ENCODE results near the gene TLK2. TPM values are rescaled to one million over a fixed set of nuclear protein-coding genes. Genes with fewer than 3 reads are reported as not detected.

The TLK2 gene
- total RNA-seq, 1 experiment from 2014 or later = 16.8 TPM

GRCh38 chr17:62616993-62617893 is 138.6 kb downstream of the TLK2 start:
- no peak for DNase-seq (ENCODE audit: low read depth)
- in situ Hi-C loops (cut with HindIII; ENCODE audit: low pct_unique_long_range_greater_than_20kb, low sequenced_read_pairs) = no loop called here

DNA sequence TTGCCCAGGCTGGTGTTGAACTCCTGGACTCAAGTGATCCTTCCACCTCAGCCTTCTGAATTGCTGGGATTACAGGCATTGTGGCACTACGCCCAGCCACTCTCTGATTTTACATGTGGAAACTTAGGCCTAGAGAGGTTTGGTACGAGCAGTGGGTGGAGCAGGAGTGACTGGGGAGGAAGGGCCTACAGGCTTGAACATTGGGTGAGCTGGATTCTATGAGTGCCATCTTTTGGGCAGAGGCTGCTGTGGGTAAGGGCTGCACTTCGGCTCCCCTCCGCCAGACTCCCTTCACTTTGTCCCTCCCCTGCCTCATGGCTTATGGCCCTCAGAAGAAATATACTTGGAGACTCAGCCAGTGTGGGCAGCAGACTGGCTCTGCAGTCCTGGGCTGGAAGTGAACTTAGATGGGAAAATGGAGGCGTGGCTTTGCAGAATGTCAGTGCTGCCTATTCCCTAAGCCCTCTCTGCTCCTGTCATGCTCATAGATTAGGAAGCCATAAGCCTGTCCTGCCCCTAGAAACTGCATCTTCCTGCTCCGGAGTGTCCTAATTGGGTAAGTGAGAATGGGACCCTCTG is 139.4 kb downstream of the TLK2 start:
- in situ Hi-C loops (cut with HindIII; ENCODE audit: low pct_unique_long_range_greater_than_20kb, low sequenced_read_pairs) = no loop called here

DNA sequence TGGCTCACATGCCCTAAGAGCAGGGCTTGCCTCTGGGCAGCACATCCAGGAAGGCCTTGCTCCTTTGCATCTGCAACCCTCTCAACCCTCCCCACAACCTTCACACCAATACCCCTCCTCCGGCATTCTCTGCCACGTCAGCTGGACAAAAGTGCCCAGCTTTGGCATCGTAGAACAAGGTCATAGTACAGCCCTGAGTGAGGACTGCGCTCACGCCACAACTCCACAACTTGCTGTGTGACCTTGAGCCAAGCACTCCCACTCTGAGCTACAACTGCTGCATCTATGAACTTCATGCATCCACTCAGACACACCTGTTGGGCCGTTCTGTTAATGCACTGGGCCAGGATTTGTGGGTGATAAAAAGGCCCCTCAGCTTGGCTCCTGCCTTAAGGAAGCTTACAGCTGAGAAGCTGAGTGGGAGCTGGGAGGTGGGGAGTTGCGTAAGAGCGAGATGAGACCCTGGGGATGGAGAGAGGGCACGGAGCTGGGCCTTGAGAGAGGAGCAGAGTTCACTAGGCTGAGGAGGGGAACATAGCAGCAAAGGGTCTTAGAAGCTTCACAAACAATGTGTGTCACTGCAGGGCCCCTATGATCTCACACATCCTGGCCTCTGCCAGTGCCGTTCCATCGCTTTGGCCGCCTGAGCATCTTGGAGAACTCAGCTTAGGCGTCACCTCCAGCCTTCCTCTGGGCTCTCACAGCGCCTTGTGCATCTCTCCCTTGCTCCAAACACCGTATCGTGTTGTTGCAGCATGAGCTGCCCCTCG is 140.2 kb downstream of the TLK2 start:
- in situ Hi-C loops (cut with HindIII; ENCODE audit: low pct_unique_long_range_greater_than_20kb, low sequenced_read_pairs) = no loop called here
- no peak for DNase-seq (ENCODE audit: low read depth)

More for the DNA sequence above, 139.4 kb downstream of the TLK2 start:
- no peak for DNase-seq (ENCODE audit: low read depth)

GRCh38 chr17:62619417-62620155 is 141.0 kb downstream of the TLK2 start:
- no peak for DNase-seq (ENCODE audit: low read depth)
- in situ Hi-C loops (cut with HindIII; ENCODE audit: low pct_unique_long_range_greater_than_20kb, low sequenced_read_pairs) = no loop called here

GRCh38 chr17:62621223-62621622 is 142.6 kb downstream of the TLK2 start:
- DNase-seq (ENCODE audit: low read depth) = no peak
- in situ Hi-C loops (cut with HindIII; ENCODE audit: low pct_unique_long_range_greater_than_20kb, low sequenced_read_pairs) = no loop called here

DNA sequence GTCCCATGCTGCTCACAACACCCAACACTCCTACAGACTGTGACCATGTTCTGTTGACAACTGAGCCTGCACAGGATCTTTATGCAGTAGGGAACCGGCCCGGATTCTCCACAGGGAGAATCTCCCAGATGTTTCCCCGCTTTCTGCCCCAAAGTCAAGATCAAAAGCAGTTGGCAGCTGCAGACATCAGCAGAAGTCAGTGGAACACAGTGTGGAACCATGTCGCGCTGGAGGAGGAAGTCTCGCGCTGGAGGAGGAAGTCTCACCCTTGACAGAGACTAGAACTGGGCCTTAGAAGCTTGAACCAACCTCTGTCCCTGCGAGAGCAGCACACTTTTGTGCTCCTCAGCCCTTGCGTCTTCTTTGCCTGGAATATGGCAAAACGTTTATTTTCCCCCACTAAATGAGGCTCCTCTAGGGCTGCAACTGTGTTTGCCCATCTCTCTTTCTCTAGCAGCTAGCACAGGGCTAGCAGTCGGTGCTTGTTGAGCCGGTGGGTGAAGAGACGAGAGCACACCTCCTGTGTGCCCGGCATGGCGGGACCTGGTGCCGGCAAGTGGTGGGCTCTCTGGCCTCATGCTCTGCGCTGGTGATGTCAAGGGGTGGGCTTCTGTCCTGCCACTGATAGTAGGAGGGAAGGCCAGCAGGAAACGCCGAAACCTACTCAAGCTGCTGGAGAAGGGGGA is 146.7 kb downstream of the TLK2 start:
- no peak for DNase-seq (ENCODE audit: low read depth)
- in situ Hi-C loops (cut with HindIII; ENCODE audit: low pct_unique_long_range_greater_than_20kb, low sequenced_read_pairs) = no loop called here

GRCh38 chr17:62625870-62626200 is 147.2 kb downstream of the TLK2 start:
- DNase-seq (ENCODE audit: low read depth) = no peak
- in situ Hi-C loops (cut with HindIII; ENCODE audit: low pct_unique_long_range_greater_than_20kb, low sequenced_read_pairs) = no loop called here

DNA sequence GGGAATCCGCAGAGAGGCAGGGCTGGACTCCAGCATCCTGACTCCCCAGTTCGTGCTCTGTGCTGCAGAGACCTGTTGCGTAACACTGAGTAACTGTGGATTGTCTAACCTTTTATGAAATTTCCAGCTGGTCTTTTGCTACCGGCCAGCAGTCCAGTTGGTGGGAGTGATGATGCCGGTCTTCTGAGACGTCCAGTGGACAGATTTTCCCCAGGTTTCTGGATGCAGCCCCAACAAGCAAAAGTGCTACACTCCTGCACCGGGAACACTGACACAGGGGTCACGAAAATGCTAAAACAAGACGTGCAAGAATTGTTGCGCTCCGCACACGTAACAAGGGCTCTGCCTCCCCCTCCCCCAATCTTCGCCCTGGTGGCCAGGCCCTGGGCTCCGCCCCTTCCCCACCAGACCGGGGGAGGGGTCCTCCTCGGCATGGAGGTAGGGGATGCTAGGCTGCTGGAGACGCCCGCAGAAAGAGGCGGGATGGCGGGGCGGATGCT is 148.1 kb downstream of the TLK2 start:
- in situ Hi-C loops (cut with HindIII; ENCODE audit: low pct_unique_long_range_greater_than_20kb, low sequenced_read_pairs) = no loop called here
- no peak for DNase-seq (ENCODE audit: low read depth)

- peak; percentile 74 for DNase-seq (ENCODE audit: low read depth)
- in situ Hi-C loops (cut with HindIII; ENCODE audit: low pct_unique_long_range_greater_than_20kb, low sequenced_read_pairs) = no loop called here
Observed at GRCh38 chr17:62627219-62627903, 148.7 kb downstream of the TLK2 start, which contains the start of gene MRC2. TSS of gene MRC2 (plus strand) at chr17:62627670. CDS start at chr17:62627803, 133 bp downstream.

DNA sequence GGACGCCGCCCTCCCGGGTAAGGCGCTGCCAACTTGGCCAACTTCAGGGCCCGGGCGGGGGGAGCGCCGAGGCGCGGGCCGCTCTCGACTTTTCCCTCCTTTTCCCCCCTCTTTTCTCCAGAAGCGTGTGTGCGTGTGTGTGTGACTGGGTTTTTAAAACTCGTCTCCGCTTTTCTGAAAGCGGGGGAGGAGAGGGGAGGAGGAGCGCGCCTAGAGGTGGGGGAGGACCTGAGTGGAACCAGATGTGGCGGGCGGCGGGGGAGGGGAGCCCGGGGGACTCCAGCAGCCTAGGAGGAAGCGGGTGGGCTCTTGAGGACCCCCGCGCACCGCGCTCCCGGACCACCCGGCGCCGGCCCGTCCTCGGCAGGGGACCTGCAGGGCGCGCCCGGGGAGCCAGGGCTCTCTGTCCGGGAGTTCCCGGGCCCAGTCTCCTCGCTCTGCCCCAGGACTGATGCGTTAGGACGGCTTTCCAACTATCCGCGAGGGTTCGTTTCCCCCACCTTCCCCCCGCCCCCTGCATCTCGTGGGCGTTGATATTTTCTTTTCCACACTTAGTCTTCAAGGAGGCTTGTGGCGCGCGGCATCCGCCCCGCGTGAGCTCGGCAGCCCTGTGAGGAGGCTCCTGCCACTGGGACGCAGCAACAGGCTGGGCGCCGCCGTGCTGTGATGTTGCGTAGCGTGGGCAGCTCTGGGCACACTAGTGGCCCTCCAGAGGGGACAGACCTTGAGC is 149.4 kb downstream of the TLK2 start:
- DNase-seq (ENCODE audit: low read depth) = peak; percentile 27
- in situ Hi-C loops (cut with HindIII; ENCODE audit: low pct_unique_long_range_greater_than_20kb, low sequenced_read_pairs) = no loop called here

DNA sequence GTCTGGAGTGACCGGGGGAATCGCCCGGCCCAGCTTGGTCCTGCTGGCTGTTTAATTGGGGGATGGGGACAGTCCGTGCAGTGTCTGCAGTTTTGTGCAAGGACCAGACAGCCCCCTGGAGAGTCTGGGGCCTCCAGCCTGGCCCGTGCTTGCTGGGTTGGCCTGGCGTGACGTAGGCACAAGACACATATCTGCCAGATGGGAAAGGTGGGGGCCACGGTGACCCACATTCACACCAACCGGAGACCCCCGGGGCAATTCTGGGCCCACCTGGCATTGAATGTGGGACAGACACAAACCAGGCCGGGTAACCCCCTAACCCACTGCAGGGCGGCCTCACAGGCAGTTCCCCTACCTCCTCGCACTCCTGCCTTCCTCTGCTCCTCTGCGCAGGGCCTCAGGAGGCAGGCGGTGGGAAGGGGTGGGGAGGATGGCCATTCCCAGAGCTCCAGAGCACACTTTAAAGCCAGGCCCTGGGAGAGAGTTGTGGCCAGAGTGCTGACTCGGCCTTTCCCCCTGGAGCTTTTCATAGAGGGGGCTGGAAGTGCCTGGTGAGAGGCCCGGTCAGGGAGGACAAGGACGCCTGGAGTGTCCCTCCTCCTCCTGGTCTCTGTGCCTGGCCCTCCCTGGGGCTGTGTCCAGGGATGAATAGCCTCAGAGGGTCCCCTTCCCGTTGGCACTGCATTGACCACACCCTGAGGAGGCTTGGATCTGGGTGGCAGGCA is 150.4 kb downstream of the TLK2 start:
- no peak for DNase-seq (ENCODE audit: low read depth)
- in situ Hi-C loops (cut with HindIII; ENCODE audit: low pct_unique_long_range_greater_than_20kb, low sequenced_read_pairs) = no loop called here

DNA sequence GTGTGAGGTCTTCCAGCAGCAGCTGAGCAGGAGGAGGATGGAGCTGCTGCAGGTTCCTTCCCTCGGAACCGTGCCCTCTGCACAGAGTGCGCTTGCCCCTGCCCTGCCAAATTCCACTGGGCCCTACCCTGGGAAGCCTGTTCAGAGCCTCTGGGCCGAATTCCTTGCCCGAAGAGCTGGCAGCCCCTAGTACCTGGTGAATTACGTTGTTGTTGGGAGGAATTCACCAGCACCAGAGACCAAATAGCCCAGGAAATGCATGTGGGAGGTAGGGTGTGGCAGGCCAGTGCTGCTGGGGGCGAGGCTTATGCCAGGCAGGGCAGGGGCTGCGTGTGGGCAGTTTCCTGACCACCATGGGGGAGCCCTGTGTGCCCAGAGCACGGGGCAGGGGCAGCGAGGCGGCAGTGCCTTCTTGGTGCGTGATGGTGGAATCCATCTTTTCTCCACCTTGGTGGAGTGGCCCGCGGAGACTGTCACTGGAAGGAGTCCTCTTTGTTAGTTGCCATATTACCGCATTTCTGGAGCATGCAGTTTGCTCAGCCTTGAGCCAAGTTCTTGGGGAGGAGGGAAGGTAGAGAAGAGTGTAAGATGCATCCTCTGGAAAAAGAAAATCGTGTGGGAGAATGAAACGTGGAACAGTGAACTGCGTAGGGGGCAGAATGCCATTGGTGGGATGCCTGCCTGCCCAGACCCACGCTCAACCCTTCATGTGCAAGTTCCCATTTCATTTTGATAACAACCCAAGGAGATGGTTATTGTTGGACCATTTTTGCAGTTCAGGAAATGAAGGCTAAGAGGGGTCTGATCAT is 151.1 kb downstream of the TLK2 start:
- no peak for DNase-seq (ENCODE audit: low read depth)
- in situ Hi-C loops (cut with HindIII; ENCODE audit: low pct_unique_long_range_greater_than_20kb, low sequenced_read_pairs) = no loop called here

GRCh38 chr17:62630365-62631085 is 151.9 kb downstream of the TLK2 start:
- in situ Hi-C loops (cut with HindIII; ENCODE audit: low pct_unique_long_range_greater_than_20kb, low sequenced_read_pairs) = no loop called here

DNA sequence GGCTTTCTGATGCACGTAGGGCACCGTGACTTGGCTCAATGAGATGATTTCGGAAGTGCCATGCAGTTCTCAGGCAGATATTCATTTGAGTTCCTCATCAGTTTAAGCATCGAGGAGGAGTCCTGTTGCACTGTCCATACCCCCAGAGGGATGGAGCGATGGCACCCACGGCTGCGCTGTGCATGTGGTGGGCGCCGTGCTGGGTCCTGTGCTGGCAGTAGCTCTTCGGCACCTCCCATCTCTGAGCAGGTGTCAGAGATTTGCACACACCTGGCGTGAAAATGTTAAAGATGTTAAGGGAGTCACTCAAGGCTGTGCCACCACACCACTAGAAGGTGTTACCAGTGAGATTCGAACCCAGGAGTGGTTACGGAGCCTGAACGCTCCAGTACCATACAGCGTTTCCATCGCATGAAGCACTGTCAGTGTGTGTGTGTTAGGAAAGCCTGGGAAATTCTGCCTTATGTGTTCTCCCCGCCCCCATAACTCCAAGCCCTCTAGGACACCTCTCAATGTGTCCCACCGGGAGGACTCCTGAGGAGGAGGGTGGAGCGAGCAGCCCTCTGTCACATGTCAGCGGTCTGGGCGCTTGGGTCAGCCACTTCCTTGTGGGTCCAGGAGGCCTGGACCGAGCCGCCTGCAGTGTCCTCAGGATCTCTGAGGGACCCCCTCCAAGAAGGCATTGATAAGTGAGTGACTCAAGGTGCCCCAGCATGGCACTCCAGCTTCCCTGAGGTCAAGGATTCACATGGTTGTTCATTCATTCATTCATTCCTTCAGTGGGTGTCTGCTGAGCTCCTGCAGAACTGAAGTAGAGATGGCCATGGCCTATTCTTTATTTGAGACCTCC is 152.7 kb downstream of the TLK2 start:
- no peak for DNase-seq (ENCODE audit: low read depth)
- in situ Hi-C loops (cut with HindIII; ENCODE audit: low pct_unique_long_range_greater_than_20kb, low sequenced_read_pairs) = no loop called here

More at GRCh38 chr17:62630365-62631085, 151.9 kb downstream of the TLK2 start:
- no peak for DNase-seq (ENCODE audit: low read depth)
